Stimulated activated CD4-positive, alpha-beta T cell treated with anti-CD3 and anti-CD28 coated beads, Interleukin-4, amount 100 ng/mL, for 48 hours (primary cell): ENCODE measurements around the gene IL21.
"Not testable (repeated sequence)": the region's sequence is repeated elsewhere in the genome, so short reads cannot be mapped to it uniquely, and the experiment has no call there.

Source experiments
- DNase-seq, 2 donors: peaks; one replicate each; pipeline ENCODE4 v3.0.0-alpha.2; 2020; ENCODE audit warnings: low read depth in 2 of 2

The IL21 gene

GRCh38 chr4:122621016-122621507 lies at the start of gene IL21:
TSS of gene IL21 (minus strand) at chr4:122621066. CDS start at chr4:122621011, 55 bp downstream.
- no peak for DNase-seq

- no peak for DNase-seq
Observed at GRCh38 chr4:122669911-122670738, 49.3 kb upstream of the IL21 start.

GRCh38 chr4:122668241-122668640 lies 47.4 kb upstream of the IL21 start:
- no peak for DNase-seq

- DNase-seq, result no peak
Observed at GRCh38 chr4:122666527-122667245, 45.8 kb upstream of the IL21 start.

GRCh38 chr4:122665161-122665929 lies 44.5 kb upstream of the IL21 start:
- DNase-seq, result no peak

GRCh38 chr4:122663814-122664610 lies 43.1 kb upstream of the IL21 start:
- DNase-seq, result no peak

- no peak for DNase-seq
Observed at GRCh38 chr4:122663291-122663690, 42.4 kb upstream of the IL21 start.

- DNase-seq, result no peak
Observed at GRCh38 chr4:122662701-122663100, 41.8 kb upstream of the IL21 start.

- no peak for DNase-seq
Observed at GRCh38 chr4:122661176-122662160, 40.6 kb upstream of the IL21 start.

GRCh38 chr4:122658818-122659295 lies 38.0 kb upstream of the IL21 start:
- DNase-seq, result no peak

- DNase-seq, result no peak
Observed at GRCh38 chr4:122658377-122658776, 37.5 kb upstream of the IL21 start.

GRCh38 chr4:122657553-122657952 lies 36.7 kb upstream of the IL21 start:
- DNase-seq, result no peak

- not testable (repeated sequence) for DNase-seq
Observed at GRCh38 chr4:122656583-122656982, 35.7 kb upstream of the IL21 start.

GRCh38 chr4:122652379-122652778 lies 31.5 kb upstream of the IL21 start:
- peak; percentile 36 to 60 for DNase-seq

GRCh38 chr4:122650148-122650547 lies 29.3 kb upstream of the IL21 start:
- no peak for DNase-seq

GRCh38 chr4:122647656-122648055 lies 26.8 kb upstream of the IL21 start:
- no peak for DNase-seq

- DNase-seq, result no peak
Observed at GRCh38 chr4:122643257-122643656, 22.4 kb upstream of the IL21 start.

GRCh38 chr4:122639181-122639580 lies 18.3 kb upstream of the IL21 start:
- DNase-seq, result no peak

- DNase-seq, result no peak
Observed at GRCh38 chr4:122636697-122637096, 15.8 kb upstream of the IL21 start.

- no peak for DNase-seq
Observed at GRCh38 chr4:122635205-122635604, 14.3 kb upstream of the IL21 start.
